ENCODE results near the gene ZNF74. TPM values are rescaled to one million over a fixed set of nuclear protein-coding genes. Genes with fewer than 3 reads are reported as not detected.
"Not testable (repeated sequence)": the region's sequence is repeated elsewhere in the genome, so short reads cannot be mapped to it uniquely, and the experiment has no call there.

The ZNF74 gene
- total RNA-seq, 2 donors from 2014 or later: 5.9 to 6.9 TPM

GRCh38 chr22:20412474-20413216, 18.7 kb downstream of the ZNF74 start:
- DNase-seq (ENCODE audit: low spot score): peak; percentile 34
- intact Hi-C loops (cut with DNase I): no loop called here

- DNase-seq (ENCODE audit: low spot score): peak; percentile 56
- intact Hi-C loops (cut with DNase I): no loop called here
Measured at GRCh38 chr22:20413217-20414058, 19.5 kb downstream of the ZNF74 start.

- intact Hi-C loops (cut with DNase I): no loop called here
- peak; percentile 15 for DNase-seq (ENCODE audit: low spot score)
Measured at GRCh38 chr22:20414059-20414440, 20.1 kb downstream of the ZNF74 start.

GRCh38 chr22:20414450-20414849, 20.5 kb downstream of the ZNF74 start:
- no peak for DNase-seq (ENCODE audit: low spot score)
- intact Hi-C loops (cut with DNase I): no loop called here

GRCh38 chr22:20415241-20415640, 21.3 kb downstream of the ZNF74 start:
- DNase-seq (ENCODE audit: low spot score): not testable (repeated sequence)
- intact Hi-C loops (cut with DNase I): loop anchor here in 1 of 2 donors (5.0 kb wide), 1 partner anchor 82 kb away; the partner anchor contains the start of gene KLHL22

- intact Hi-C loops (cut with DNase I): loop anchor here in 1 of 2 donors (5.0 kb wide), 1 partner anchor 82 kb away; the partner anchor contains the start of gene KLHL22
- not testable (repeated sequence) for DNase-seq (ENCODE audit: low spot score)
Measured at GRCh38 chr22:20415699-20416098, 21.7 kb downstream of the ZNF74 start.

GRCh38 chr22:20418211-20418788, 24.3 kb downstream of the ZNF74 start:
- DNase-seq (ENCODE audit: low spot score): peak; percentile 94
- intact Hi-C loops (cut with DNase I): loop anchor here in 1 of 2 donors (5.0 kb wide), 1 partner anchor 79 kb away; the partner anchor contains the start of gene KLHL22

GRCh38 chr22:20419664-20419951, 25.7 kb downstream of the ZNF74 start:
- peak; percentile 16 for DNase-seq (ENCODE audit: low spot score)
- intact Hi-C loops (cut with DNase I): loop anchor here in 1 of 2 donors (5.0 kb wide), 1 partner anchor 78 kb away; the partner anchor contains the start of gene KLHL22

- intact Hi-C loops (cut with DNase I): loop anchor here in 1 of 2 donors (2.0 kb wide), 1 partner anchor 35 kb away; no protein-coding TSS in a partner anchor
- peak; percentile 19 for DNase-seq (ENCODE audit: low spot score)
Measured at GRCh38 chr22:20420157-20420842, 26.3 kb downstream of the ZNF74 start.

GRCh38 chr22:20421507-20421874, 27.5 kb downstream of the ZNF74 start:
- peak; percentile 15 for DNase-seq (ENCODE audit: low spot score)
- intact Hi-C loops (cut with DNase I): loop anchor here in 1 of 2 donors (2.0 kb wide), 1 partner anchor 33 kb away; no protein-coding TSS in a partner anchor

- intact Hi-C loops (cut with DNase I): no loop called here
- DNase-seq (ENCODE audit: low spot score): no peak
Measured at GRCh38 chr22:20422271-20423007, 28.5 kb downstream of the ZNF74 start.

- intact Hi-C loops (cut with DNase I): no loop called here
- DNase-seq (ENCODE audit: low spot score): no peak
Measured at GRCh38 chr22:20423008-20423905, 29.3 kb downstream of the ZNF74 start.

GRCh38 chr22:20423906-20424551, 30.1 kb downstream of the ZNF74 start:
- intact Hi-C loops (cut with DNase I): no loop called here
- DNase-seq (ENCODE audit: low spot score): no peak

- no peak for DNase-seq (ENCODE audit: low spot score)
- intact Hi-C loops (cut with DNase I): no loop called here
Measured at GRCh38 chr22:20424568-20424931, 30.6 kb downstream of the ZNF74 start.

GRCh38 chr22:20424932-20425565, 31.1 kb downstream of the ZNF74 start:
- intact Hi-C loops (cut with DNase I): no loop called here

GRCh38 chr22:20425566-20426258, 31.8 kb downstream of the ZNF74 start:
- intact Hi-C loops (cut with DNase I): no loop called here

More at GRCh38 chr22:20424932-20425565, 31.1 kb downstream of the ZNF74 start:
- DNase-seq (ENCODE audit: low spot score): peak; percentile 96

More at GRCh38 chr22:20425566-20426258, 31.8 kb downstream of the ZNF74 start:
- no peak for DNase-seq (ENCODE audit: low spot score)
